Smooth muscle cell of bladder (primary cell): ENCODE data around the gene RNASE7. TPM values are rescaled to one million over a fixed set of nuclear protein-coding genes. Genes with fewer than 3 reads are reported as not detected.

Experiments
- total RNA-seq: library from RNA; depleted of rRNA; stranded (reverse); fragments of >200 nt; gene quantifications from 2 replicates; pipeline ENCODE4 v1.2.3, GENCODE V29; 2014

The RNASE7 gene, protein sequence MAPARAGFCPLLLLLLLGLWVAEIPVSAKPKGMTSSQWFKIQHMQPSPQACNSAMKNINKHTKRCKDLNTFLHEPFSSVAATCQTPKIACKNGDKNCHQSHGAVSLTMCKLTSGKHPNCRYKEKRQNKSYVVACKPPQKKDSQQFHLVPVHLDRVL
- not detected in 2 replicates for total RNA-seq

DNA sequence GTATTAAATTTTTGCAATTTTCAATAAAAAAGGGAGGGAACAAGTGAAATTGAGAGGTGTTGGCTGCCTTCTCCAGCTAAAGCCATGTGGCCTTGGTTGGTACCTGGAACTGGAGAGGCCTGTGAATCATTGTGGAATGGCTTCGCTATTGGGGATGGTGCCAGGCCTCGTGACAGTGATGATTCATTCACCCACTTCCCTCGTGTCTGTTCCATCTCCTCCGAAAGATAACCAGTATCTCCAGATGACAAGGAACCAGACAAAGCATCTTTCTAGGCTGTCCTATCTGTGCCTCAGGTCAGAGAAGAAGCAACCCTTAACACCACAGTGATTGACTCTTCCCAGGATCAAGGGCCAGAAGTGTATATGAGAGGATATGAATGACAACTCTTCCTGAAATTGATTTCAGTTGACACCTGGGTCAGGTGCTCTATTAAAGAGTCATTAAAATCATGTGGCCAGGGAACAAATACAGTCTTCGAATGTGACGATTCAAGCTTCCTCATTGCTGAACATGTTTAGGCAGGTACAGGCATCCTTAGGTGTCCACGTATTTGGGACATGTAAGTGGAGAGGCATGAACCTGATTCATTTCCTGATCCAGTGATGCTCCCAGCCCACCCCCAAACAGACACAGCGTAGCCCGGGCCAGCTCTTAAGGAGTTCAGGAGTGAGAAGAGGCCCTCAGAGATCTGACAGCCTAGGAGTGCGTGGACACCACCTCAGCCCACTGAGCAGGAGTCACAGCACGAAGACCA, at the start of gene RNASE7:
TSS of gene RNASE7 (plus strand) at position 687 of the 758 bp plus-strand sequence. CDS start 631 bp downstream, outside the sequence.

DNA sequence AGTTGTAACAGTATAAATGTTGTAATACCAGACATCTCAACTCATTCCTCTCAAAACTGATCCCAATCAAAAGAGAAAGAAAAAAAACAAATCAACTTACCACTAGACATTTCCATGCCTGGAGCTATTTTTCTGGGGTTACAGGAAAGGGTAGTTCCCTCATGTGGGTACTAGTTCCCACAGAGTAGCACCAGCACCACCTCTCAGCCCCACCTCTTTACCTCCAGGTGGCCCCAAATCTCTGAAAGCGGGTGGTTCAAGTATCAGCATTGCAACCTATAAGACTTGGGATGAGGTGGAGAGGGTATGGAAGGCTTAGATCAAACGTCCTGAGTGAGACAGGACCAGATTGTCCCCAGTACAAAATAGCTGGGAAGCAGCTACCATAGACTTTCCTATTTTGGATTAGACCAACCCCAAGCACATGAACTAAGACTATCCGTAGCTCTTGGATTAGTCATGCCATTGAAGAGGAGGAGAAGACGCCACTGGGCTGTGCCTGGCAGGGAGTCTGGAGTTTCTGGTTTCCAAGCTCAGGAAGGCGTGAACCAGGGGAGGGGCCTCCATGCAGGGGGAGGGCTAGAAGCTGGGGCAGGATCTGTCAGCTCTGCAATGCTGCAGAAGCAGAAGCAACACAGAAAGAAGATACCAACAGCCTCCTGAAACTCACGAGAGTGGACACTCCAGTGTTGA, 43.3 kb upstream of the RNASE7 start, which contains the start of gene SLC39A2:
TSS of gene SLC39A2 (plus strand) at position 620 of the 693 bp plus-strand sequence. CDS start 154 bp downstream, outside the sequence.

DNA sequence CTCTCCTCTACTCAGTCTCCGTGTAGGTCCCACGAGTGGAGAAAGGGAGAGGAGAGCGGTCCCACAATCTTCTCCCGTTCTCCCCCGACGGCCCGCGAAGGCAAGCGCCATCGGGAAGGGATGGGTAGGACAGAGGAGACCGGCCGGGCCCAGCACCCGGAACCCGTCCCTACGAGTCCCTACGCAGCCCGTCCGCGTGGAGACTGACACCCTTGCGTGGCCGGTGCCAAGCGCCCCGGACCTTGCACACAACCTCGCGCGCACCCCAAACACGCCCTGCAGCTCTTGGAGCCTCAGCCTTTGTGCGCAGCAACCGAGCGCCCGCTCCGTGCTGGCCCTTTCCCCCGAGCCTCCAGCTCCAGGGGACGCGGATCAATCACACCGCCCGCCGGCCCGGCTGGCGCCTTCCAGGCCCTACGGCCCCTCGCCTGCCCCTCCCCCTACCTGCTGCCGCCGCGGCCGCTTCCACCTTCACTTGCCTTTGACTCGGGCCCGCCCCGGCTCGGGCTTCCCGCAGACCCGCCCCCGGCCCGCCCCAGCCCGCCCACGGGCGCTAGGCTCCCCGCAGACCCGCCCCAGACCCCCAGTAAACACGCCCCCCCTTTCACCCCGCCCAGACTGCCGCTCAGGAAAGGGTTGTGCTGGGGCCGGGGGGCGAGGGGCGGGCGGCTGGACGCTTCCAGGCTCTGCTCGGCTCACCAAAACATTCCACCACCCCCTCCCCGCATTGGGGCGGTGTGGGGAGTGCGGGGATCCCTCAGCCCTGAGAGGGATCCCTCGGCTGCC, 17.4 kb upstream of the RNASE7 start, which contains the start of gene NDRG2:
TSS of gene NDRG2 (minus strand) at position 477 of the 786 bp plus-strand sequence. CDS start 1,746 bp downstream, outside the sequence.

DNA sequence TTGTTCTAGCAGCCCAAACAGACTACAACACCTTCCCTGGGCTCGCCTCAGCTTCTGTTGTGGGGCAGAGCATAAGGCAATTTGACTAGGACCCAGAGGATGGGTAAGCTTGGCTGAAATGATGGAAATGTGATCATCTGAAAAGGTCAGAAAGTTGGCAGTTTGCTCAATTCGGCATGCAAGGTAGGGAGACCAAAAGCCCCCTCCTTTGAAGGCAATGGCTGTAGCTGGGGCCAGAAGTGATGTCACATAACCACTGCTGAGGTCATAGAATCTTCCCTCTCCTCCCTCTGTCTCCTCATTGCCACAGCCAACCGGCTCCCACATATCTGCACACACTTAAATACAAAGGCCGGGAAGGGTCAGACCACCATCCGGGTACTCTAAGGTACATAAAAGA, 12.2 kb upstream of the RNASE7 start, which contains the start of gene TPPP2:
TSS of gene TPPP2 (plus strand) at position 301 of the 400 bp plus-strand sequence. CDS start 365 bp downstream, outside the sequence.

DNA sequence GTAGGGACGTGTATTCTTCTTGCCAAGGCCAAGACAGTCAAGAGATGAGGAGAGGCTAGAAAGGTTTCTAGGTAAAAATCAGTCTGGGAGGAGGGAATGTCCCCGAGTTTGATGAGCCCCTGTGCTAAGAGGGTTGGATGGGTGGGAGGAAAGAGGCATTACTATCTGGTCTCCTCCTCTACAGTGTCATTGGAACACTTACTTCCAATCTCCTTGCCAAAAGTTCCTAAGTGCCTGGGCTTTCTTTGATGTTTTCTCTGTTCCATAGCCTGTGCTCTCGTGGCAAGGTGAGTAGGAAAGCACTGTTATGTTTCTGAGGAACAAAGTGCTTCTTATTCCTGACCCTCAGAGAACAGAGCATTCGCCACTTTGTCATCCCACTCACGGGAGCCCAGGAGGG, 7.5 kb upstream of the RNASE7 start, which contains the start of gene RNASE13:
TSS of gene RNASE13 (minus strand) at position 101 of the 400 bp plus-strand sequence. CDS start 519 bp downstream, outside the sequence.

DNA sequence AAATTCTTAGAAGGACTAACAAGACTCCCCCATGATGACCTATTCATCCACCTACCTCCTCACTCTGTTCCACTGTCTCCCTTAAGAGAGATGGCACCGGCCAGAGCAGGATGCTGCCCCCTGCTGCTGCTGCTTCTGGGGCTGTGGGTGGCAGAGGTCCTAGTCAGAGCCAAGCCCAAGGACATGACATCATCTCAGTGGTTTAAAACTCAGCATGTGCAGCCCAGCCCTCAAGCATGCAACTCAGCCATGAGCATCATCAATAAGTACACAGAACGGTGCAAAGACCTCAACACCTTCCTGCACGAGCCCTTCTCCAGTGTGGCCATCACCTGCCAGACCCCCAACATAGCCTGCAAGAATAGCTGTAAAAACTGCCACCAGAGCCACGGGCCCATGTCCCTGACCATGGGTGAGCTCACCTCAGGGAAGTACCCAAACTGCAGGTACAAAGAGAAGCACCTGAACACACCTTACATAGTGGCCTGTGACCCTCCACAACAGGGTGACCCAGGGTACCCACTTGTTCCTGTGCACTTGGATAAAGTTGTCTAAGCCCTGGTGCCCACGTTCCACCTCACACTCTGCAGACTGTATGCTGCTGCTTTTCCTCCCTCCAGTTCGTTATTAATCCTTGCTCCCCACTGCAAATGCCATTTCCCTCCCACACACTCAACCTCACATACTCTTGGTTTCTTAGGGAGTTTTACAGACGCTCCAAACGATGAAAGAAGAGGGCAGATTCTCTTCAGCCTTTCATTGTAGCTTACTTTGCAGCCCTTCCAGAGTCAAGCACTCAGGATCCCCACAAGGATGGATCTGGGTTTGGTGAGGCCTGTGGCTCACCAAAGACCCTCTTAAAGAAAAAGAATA, 15.9 kb downstream of the RNASE7 start, which contains the start of gene RNASE8:
TSS of gene RNASE8 (plus strand) at position 20 of the 873 bp plus-strand sequence. CDS start at position 91, 71 bp downstream.

DNA sequence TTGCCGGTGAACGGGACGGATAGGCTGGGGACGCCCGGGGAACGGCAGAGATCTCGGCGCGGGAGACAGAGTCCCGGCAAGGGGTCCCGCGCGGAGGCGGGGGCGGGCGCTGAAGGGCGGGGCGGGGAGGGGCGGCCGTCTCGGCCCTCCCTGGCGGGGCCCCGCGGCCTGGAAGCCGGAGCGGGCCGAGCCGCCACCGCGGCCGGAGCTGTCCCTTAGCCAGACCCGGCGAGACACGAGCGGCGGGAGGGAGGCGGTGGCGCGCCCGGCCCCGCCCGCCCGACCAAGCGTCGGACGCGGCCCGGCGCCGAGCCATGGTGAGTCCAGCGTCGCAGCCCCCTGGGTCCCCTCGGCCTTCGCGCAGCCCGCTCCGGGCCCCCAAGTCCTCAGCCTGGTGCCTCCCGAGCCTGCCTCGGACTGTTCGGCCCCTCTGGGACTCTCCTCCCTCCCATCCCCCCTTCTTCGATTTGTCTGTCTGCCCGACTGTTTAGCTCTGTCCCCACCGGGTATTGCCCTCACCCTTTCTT, 28.0 kb downstream of the RNASE7 start, which contains the start of gene ARHGEF40:
TSS of gene ARHGEF40 (plus strand) at position 222 of the 527 bp plus-strand sequence. CDS start at position 315, 93 bp downstream.

Other genes starting within 250 kb of the RNASE7 start
- gene RNASE1, start 239.5 kb upstream of the RNASE7 start, total RNA-seq: 0.09 TPM in 1 of 2 replicates, not detected in the other
- gene RNASE3, start 151.0 kb upstream of the RNASE7 start, total RNA-seq: not detected in 2 replicates
- gene RNASE2, start 86.9 kb upstream of the RNASE7 start, total RNA-seq: not detected in 2 replicates
- gene METTL17, start 52.4 kb upstream of the RNASE7 start, total RNA-seq: 24.7 and 26.5 TPM in 2 replicates
- gene SLC39A2, start 43.1 kb upstream of the RNASE7 start, total RNA-seq: under 0.01 and 0.09 TPM in 2 replicates
- gene NDRG2, start 17.3 kb upstream of the RNASE7 start, total RNA-seq: 0.09 TPM in 1 of 2 replicates, not detected in the other
- gene TPPP2, start 12.1 kb upstream of the RNASE7 start, total RNA-seq: not detected in 2 replicates
- gene RNASE13, start 7.6 kb upstream of the RNASE7 start, total RNA-seq: not detected in 2 replicates
- not detected in 2 replicates for gene RNASE8, start 15.5 kb downstream of the RNASE7 start, total RNA-seq
- 16.4 and 17.3 TPM in 2 replicates for gene ARHGEF40, start 27.9 kb downstream of the RNASE7 start, total RNA-seq
- gene ZNF219, start 56.3 kb downstream of the RNASE7 start, total RNA-seq: 1.8 and 2.6 TPM in 2 replicates
- gene TMEM253, start 58.7 kb downstream of the RNASE7 start, total RNA-seq: not detected in 2 replicates
- gene OR5AU1, start 113.7 kb downstream of the RNASE7 start, total RNA-seq: not detected in 2 replicates
- 562 and 738 TPM in 2 replicates for gene HNRNPC, start 227.1 kb downstream of the RNASE7 start, total RNA-seq
- gene RPGRIP1, start 237.7 kb downstream of the RNASE7 start, total RNA-seq: not detected in 2 replicates